GM12878 (cell line): ENCODE data around the gene SELENOM. TPM values are rescaled to one million over a fixed set of nuclear protein-coding genes. Genes with fewer than 3 reads are reported as not detected.

Experiments used
- ATAC-seq: fragments of 200-7000 bp; cut with Tn5 transposase; 3 replicates; pipeline ENCODE4 v1.9.1; 2020; ENCODE audit warnings: mild to moderate bottlenecking, moderate library complexity
- BruUV-seq: library from RNA; stranded (reverse); fragments of 400-500 nt; replicated peaks from 2 replicates; lab custom pipeline; 2021; lab: Mats Ljungman, UMichigan
- CTCF ChIA-PET: fragments of 300-600 bp; sonication (Branson Sonifier 250); formaldehyde crosslinking; extraction: SDS; loops from one replicate; lab custom pipeline; 2021; ENCODE audit warnings: inconsistent platforms; lab: Yijun Ruan, JAX
- POLR2A ChIA-PET: fragments of 350-600 bp; formaldehyde crosslinking; extraction: SDS; loops from one replicate; lab custom pipeline; 2021; ENCODE audit warnings: inconsistent platforms; lab: Charles Lee
- RAD21 ChIA-PET: fragments of 300-600 bp; sonication (Branson Sonifier 250); formaldehyde crosslinking; loops from one replicate; lab custom pipeline; 2023; ENCODE audit warnings: antibody characterized with exemption; ENCODE audit not compliant: unreplicated experiment; lab: Charles Lee
- SMC1A ChIA-PET: fragments of 300-600 bp; sonication (Branson Sonifier 250); formaldehyde crosslinking; loops from one replicate; lab custom pipeline; 2023; ENCODE audit not compliant: unreplicated experiment, uncharacterized antibody; lab: Charles Lee
- DNase-seq: peaks from one replicate; pipeline ENCODE4 v3.0.0-alpha.2; 2011; ENCODE audit warnings: low read depth, low spot score
- FAIRE-seq: peaks from 3 replicates; lab custom pipeline; 2011; peaks lifted over from hg19 to GRCh38; lab: Jason Lieb, UNC
- H2AFZ ChIP-seq: 2 replicates; pipeline ENCODE4 v1.6.0; 2011; ENCODE audit warnings: low read depth, low read length, control low read depth; ENCODE audit not compliant: control insufficient read depth
- H3K27ac ChIP-seq: 2 replicates; pipeline ENCODE4 v1.5.1; 2011; ENCODE audit warnings: control low read depth; ENCODE audit not compliant: control insufficient read depth, insufficient read depth
- H3K27me3 ChIP-seq, 2 experiments: replicated peaks in 1 of 2; 2 replicates each; pipeline versions ENCODE4 v1.6.0 to v1.6.1; 2011; ENCODE audit warnings: low read length in 1 of 2; ENCODE audit not compliant: control insufficient read depth in 2 of 2, insufficient read depth in 2 of 2
- H3K36me3 ChIP-seq, 2 experiments: 2 replicates each; pipeline ENCODE4 v1.5.1; 2011; ENCODE audit warnings: low read length in 1 of 2; ENCODE audit not compliant: control insufficient read depth in 2 of 2, insufficient read depth in 2 of 2
- H3K4me1 ChIP-seq: 2 replicates; pipeline ENCODE4 v1.6.1; 2011; ENCODE audit warnings: mild to moderate bottlenecking, low read length, moderate library complexity, mixed read lengths; ENCODE audit not compliant: control insufficient read depth, insufficient read depth
- H3K4me2 ChIP-seq: 2 replicates; pipeline ENCODE4 v1.6.0; 2011; ENCODE audit warnings: control low read depth; ENCODE audit not compliant: control insufficient read depth, insufficient read depth
- H3K4me3 ChIP-seq: fragments of 200-600 bp; sonication (generic); 2 replicates; pipeline ENCODE4 v1.5.1; 2016
- H3K79me2 ChIP-seq: 2 replicates; pipeline ENCODE4 v1.6.0; 2011; ENCODE audit warnings: low read length; ENCODE audit not compliant: control insufficient read depth, insufficient read depth
- H3K9ac ChIP-seq: 2 replicates; pipeline ENCODE4 v1.8.0; 2011; ENCODE audit warnings: low read length, control low read depth, mixed read lengths; ENCODE audit not compliant: control insufficient read depth, insufficient read depth
- H3K9me3 ChIP-seq: replicated peaks from 3 replicates; pipeline ENCODE4 v1.5.1; 2011; ENCODE audit warnings: mild to moderate bottlenecking, low read length; ENCODE audit not compliant: control insufficient read depth, insufficient read depth
- H4K20me1 ChIP-seq: 2 replicates; pipeline ENCODE4 v1.6.0; 2011; ENCODE audit not compliant: control insufficient read depth, insufficient read depth
- BRCA1 ChIP-seq: IDR thresholded peaks from 2 replicates; pipeline ENCODE4 v1.6.1; 2011; ENCODE audit warnings: low read depth, low read length, improper control_type of control experiment
- DPF2 ChIP-seq: fragments of 450-650 bp; IDR thresholded peaks from 2 replicates; pipeline ENCODE4 v1.6.1; 2017; ENCODE audit warnings: mild to moderate bottlenecking
- ESRRA ChIP-seq: IDR thresholded peaks from 2 replicates; pipeline ENCODE4 v1.6.1; 2012; ENCODE audit warnings: mild to moderate bottlenecking, low read length, improper control_type of control experiment
- KDM1A ChIP-seq: fragments of 200-600 bp; sonication (generic); IDR thresholded peaks from 2 replicates; pipeline ENCODE4 v1.6.1; 2016; ENCODE audit warnings: borderline replicate concordance
- MXI1 ChIP-seq: fragments of 150-350 bp; IDR thresholded peaks from 2 replicates; pipeline ENCODE4 v1.6.1; 2011; ENCODE audit warnings: low read depth, mild to moderate bottlenecking, inconsistent platforms, low read length, improper control_type of control experiment
- MYC ChIP-seq: IDR thresholded peaks from 2 replicates; pipeline ENCODE4 v1.6.1; 2011; ENCODE audit warnings: mild to moderate bottlenecking, low read length, moderate library complexity, inconsistent platforms; ENCODE audit not compliant: insufficient read depth, insufficient replicate concordance, insufficient read length, severe bottlenecking
- RBBP5 ChIP-seq: fragments of 200-600 bp; sonication (generic); conservative IDR thresholded peaks from 2 replicates; pipeline ENCODE4 v1.6.1; 2016
- SREBF1 ChIP-seq: IDR thresholded peaks from 2 replicates; pipeline ENCODE4 v1.6.1; 2012; ENCODE audit warnings: mild to moderate bottlenecking, low read length
- TBL1XR1 ChIP-seq: IDR thresholded peaks from 2 replicates; pipeline ENCODE4 v1.6.1; 2012; ENCODE audit warnings: low read depth, low read length, improper control_type of control experiment
- YY1 ChIP-seq: IDR thresholded peaks from 2 replicates; pipeline ENCODE4 v1.6.1; 2011; ENCODE audit warnings: low read depth, mild to moderate bottlenecking, low read length
- ZNF384 ChIP-seq: IDR thresholded peaks from 2 replicates; pipeline ENCODE4 v1.6.1; 2012; ENCODE audit warnings: low read depth, mild to moderate bottlenecking, low read length, improper control_type of control experiment, borderline replicate concordance
- WGBS: methylation state at CpG from one replicate; pipeline ENCODE4 v1.1.6; 2016; ENCODE audit warnings: low lambda C conversion rate; ENCODE audit not compliant: insufficient replicate concordance, insufficient coverage; ENCODE audit errors: missing lambda C conversion rate; 5-methylcytosine and 5-hydroxymethylcytosine counted together
- in situ Hi-C: fragments of 300-500 bp; cut with MboI; formaldehyde crosslinking; loops from 9 replicates; pipeline ENCODE4 v1.14.3; 2018; ENCODE audit warnings: mixed read lengths
- intact Hi-C: fragments of 100-400 bp; cut with micrococcal nuclease; formaldehyde crosslinking; loops from one replicate; pipeline ENCODE4 v1.14.2; 2022; ENCODE audit not compliant: unreplicated experiment
- polyA plus RNA-seq, 11 experiments: library from polyadenylated mRNA; depleted of rRNA in 4 of 11; unstranded in 6 of 11; stranded (reverse) in 5 of 11; fragments of >200 nt; fragmentation: Nextera tagmentation in 4 of 11; fragmentation: Illumina TruSeq in 1 of 11; extraction: Ambion mirVana in 4 of 11; extraction: Trizol in 1 of 11; gene quantifications; 1 replicate in 1 of 11; 2 replicates in 10 of 11; pipeline versions ENCODE4 v1.2.1 to v1.2.3, GENCODE V29; 2011 to 2016; ENCODE audit warnings: inconsistent platforms in 2 of 11, missing spikeins in 2 of 11, low read depth in 1 of 11
- total RNA-seq, 4 experiments: library from RNA; depleted of rRNA in 3 of 4; stranded (reverse); fragments of >200 nt in 3 of 4; fragmentation: Illumina TruSeq in 1 of 4; extraction: Trizol in 1 of 4; gene quantifications; 2 replicates each; pipeline versions ENCODE4 v1.2.1 to v1.2.3, GENCODE V29; 2013 to 2021
- TF ChIP-seq, protein P1 (sequence below): fragments of 150-350 bp; IDR thresholded peaks from 2 replicates; pipeline ENCODE4 v1.6.1; 2014; ENCODE audit warnings: mild to moderate bottlenecking, low read depth, low read length
- TF ChIP-seq, protein P2 (sequence below): fragments of 450-650 bp; IDR thresholded peaks from 2 replicates; pipeline ENCODE4 v1.6.1; 2017; ENCODE audit warnings: mild to moderate bottlenecking
- TF ChIP-seq, protein P3 (sequence below): fragments of 450-650 bp; formaldehyde crosslinking; IDR thresholded peaks from 2 replicates; pipeline ENCODE4 v1.5.0; 2022; ENCODE audit warnings: mild to moderate bottlenecking, missing genetic modification characterization
- TF ChIP-seq, protein P4 (sequence below): IDR thresholded peaks from 2 replicates; pipeline ENCODE4 v1.6.1; 2011; ENCODE audit warnings: low read depth, mild to moderate bottlenecking, low read length, moderate library complexity, borderline replicate concordance; ENCODE audit errors: extremely low read depth

The SELENOM gene
- total and polyA plus RNA-seq, 10 of the 15 experiments (the other 5 are each of a cell fraction or from before 2014, with no cell fraction given) = 0.80 to 8.3 (median 2.0) TPM

DNA sequence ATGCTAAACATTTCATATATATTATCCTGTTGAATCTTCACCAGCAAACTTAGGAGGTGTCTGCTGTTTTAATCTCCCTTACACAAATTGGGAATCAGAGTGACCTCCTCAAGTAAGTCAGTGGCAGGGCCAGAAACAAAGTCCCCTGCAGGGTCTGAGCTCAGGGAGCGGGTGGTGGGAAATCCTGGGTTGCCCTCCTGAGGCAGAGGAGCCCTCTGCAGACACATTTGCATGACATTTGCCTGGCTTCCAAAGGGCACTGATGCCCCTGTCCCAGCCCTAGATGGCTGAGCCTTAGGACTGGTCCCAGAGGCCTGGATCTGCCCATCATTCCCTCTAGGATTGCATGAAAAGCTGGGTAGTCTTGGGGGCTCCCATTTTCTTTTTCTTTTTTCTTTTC is 13.3 kb upstream of the SELENOM start:
- in situ Hi-C loops (no loop called here), intact Hi-C loops (no loop called here)
- Histone ChIP-seq H3K4me1 (no peaks in the 10 kb centered on the region), H3K27ac (no peak overlapping the region), H3K36me3 (no peaks in the 10 kb centered on the region), H3K9me3 (no peaks in the 10 kb centered on the region), H3K79me2 (no peaks in the 10 kb centered on the region), H3K4me3 (no peak overlapping the region), H3K4me2 (no peak overlapping the region), H4K20me1 (no peaks in the 10 kb centered on the region), H3K9ac (no peak overlapping the region), H2AFZ (no peak overlapping the region), H3K27me3 (no peaks in the 10 kb centered on the region)
- ChIA-PET POLR2A (no interaction called here), RAD21 (no interaction called here), CTCF (no interaction called here), SMC1A (no interaction called here)
- FAIRE-seq = no peak
- whole genome bisulfite sequencing = 0% methylated on average over 1 of the region's 1 CpG
- no peak for ATAC-seq
- DNase-seq = no peak
- no TSS peak for BruUV-seq
- TF ChIP-seq KDM1A (no peak), ESRRA (no peak), TBL1XR1 (no peak), BRCA1 (no peak), ZNF384 (no peak), MYC (no peak), MXI1 (no peak), SREBF1 (no peak), DPF2 (no peak), RBBP5 (no peak), YY1 (no peak)
- TF ChIP-seq, protein P1, sequence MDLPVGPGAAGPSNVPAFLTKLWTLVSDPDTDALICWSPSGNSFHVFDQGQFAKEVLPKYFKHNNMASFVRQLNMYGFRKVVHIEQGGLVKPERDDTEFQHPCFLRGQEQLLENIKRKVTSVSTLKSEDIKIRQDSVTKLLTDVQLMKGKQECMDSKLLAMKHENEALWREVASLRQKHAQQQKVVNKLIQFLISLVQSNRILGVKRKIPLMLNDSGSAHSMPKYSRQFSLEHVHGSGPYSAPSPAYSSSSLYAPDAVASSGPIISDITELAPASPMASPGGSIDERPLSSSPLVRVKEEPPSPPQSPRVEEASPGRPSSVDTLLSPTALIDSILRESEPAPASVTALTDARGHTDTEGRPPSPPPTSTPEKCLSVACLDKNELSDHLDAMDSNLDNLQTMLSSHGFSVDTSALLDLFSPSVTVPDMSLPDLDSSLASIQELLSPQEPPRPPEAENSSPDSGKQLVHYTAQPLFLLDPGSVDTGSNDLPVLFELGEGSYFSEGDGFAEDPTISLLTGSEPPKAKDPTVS = no peak
- TF ChIP-seq, protein P2, sequence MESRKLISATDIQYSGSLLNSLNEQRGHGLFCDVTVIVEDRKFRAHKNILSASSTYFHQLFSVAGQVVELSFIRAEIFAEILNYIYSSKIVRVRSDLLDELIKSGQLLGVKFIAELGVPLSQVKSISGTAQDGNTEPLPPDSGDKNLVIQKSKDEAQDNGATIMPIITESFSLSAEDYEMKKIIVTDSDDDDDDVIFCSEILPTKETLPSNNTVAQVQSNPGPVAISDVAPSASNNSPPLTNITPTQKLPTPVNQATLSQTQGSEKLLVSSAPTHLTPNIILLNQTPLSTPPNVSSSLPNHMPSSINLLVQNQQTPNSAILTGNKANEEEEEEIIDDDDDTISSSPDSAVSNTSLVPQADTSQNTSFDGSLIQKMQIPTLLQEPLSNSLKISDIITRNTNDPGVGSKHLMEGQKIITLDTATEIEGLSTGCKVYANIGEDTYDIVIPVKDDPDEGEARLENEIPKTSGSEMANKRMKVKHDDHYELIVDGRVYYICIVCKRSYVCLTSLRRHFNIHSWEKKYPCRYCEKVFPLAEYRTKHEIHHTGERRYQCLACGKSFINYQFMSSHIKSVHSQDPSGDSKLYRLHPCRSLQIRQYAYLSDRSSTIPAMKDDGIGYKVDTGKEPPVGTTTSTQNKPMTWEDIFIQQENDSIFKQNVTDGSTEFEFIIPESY = no peak
- TF ChIP-seq, protein P3, sequence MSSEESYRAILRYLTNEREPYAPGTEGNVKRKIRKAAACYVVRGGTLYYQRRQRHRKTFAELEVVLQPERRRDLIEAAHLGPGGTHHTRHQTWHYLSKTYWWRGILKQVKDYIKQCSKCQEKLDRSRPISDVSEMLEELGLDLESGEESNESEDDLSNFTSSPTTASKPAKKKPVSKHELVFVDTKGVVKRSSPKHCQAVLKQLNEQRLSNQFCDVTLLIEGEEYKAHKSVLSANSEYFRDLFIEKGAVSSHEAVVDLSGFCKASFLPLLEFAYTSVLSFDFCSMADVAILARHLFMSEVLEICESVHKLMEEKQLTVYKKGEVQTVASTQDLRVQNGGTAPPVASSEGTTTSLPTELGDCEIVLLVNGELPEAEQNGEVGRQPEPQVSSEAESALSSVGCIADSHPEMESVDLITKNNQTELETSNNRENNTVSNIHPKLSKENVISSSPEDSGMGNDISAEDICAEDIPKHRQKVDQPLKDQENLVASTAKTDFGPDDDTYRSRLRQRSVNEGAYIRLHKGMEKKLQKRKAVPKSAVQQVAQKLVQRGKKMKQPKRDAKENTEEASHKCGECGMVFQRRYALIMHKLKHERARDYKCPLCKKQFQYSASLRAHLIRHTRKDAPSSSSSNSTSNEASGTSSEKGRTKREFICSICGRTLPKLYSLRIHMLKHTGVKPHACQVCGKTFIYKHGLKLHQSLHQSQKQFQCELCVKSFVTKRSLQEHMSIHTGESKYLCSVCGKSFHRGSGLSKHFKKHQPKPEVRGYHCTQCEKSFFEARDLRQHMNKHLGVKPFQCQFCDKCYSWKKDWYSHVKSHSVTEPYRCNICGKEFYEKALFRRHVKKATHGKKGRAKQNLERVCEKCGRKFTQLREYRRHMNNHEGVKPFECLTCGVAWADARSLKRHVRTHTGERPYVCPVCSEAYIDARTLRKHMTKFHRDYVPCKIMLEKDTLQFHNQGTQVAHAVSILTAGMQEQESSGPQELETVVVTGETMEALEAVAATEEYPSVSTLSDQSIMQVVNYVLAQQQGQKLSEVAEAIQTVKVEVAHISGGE (CRISPR knock-in tag) = no peak
- TF ChIP-seq, protein P4, sequence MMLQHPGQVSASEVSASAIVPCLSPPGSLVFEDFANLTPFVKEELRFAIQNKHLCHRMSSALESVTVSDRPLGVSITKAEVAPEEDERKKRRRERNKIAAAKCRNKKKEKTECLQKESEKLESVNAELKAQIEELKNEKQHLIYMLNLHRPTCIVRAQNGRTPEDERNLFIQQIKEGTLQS = no peak
